ENCODE results near the gene ELFN1. TPM values are rescaled to one million over a fixed set of nuclear protein-coding genes. Genes with fewer than 3 reads are reported as not detected.
A peak's percentile ranks its signal among the peaks of the same experiment; 100 is the strongest.

The ELFN1 gene
- total RNA-seq, 1 donor: 1.6 TPM

- TF ChIP-seq CTCF (IDR thresholded peaks at IDR 0.05; ENCODE audit: insufficient read depth, low read length): no peak
- no peak for DNase-seq (ENCODE audit: low read depth)
- H3K4me3 ChIP-seq (ENCODE audit: low read depth, low read length): no peak overlapping the region
These were observed 85.9 kb downstream of the ELFN1 start for GRCh38 chr7:1755783-1756625.

- TF ChIP-seq CTCF (IDR thresholded peaks at IDR 0.05; ENCODE audit: insufficient read depth, low read length): no peak
- no peak overlapping the region for H3K4me3 ChIP-seq (ENCODE audit: low read depth, low read length)
- no peak for DNase-seq (ENCODE audit: low read depth)
These were observed 87.5 kb downstream of the ELFN1 start for GRCh38 chr7:1757601-1758000.

- no peak overlapping the region for H3K4me3 ChIP-seq (ENCODE audit: low read depth, low read length)
- peak; percentile 38 for TF ChIP-seq CTCF (IDR thresholded peaks at IDR 0.05; ENCODE audit: insufficient read depth, low read length)
- peak; percentile 35 for DNase-seq (ENCODE audit: low read depth)
These were observed 88.2 kb downstream of the ELFN1 start for GRCh38 chr7:1758028-1758858.

- no peak overlapping the region for H3K4me3 ChIP-seq (ENCODE audit: low read depth, low read length)
- TF ChIP-seq CTCF (IDR thresholded peaks at IDR 0.05; ENCODE audit: insufficient read depth, low read length): no peak
- DNase-seq (ENCODE audit: low read depth): no peak
These were observed 88.9 kb downstream of the ELFN1 start for GRCh38 chr7:1758859-1759521.

GRCh38 chr7:1761097-1761496, 91.0 kb downstream of the ELFN1 start:
- DNase-seq (ENCODE audit: low read depth): no peak
- TF ChIP-seq CTCF (IDR thresholded peaks at IDR 0.05; ENCODE audit: insufficient read depth, low read length): no peak
- no peak overlapping the region for H3K4me3 ChIP-seq (ENCODE audit: low read depth, low read length)

- DNase-seq (ENCODE audit: low read depth): no peak
- no peak for TF ChIP-seq CTCF (IDR thresholded peaks at IDR 0.05; ENCODE audit: insufficient read depth, low read length)
- no peak overlapping the region for H3K4me3 ChIP-seq (ENCODE audit: low read depth, low read length)
These were observed 91.7 kb downstream of the ELFN1 start for GRCh38 chr7:1761774-1762173.
